Measurements from ENCODE around the gene ACP7. TPM values are rescaled to one million over a fixed set of nuclear protein-coding genes. Genes with fewer than 3 reads are reported as not detected.
"Not testable (repeated sequence)": the region's sequence is repeated elsewhere in the genome, so short reads cannot be mapped to it uniquely, and the experiment has no call there.

The ACP7 gene
- total RNA-seq, 4 donors from 2014 or later = 0.55 TPM; not detected in 3

DNA sequence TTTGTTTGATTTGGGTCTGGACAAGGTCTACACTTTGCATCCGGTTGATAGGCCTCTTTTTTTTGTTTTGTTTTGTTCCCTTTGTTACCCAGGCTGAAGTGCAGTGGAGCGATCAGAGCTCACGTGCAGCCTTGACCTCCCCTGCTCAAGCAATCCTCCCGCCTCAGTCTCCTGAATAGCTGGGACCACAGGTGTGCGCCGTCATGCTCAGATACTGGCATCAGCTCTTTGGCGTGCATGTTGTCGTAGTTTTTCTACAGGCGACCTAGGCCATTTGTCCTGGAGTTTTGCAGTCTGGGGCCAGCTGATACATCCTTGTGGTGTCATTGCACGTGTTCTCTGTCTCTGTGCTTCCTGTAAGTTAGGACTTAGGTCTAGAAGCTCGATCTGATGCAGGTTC is 57.8 kb downstream of the ACP7 start:
- intact Hi-C loops (cut with DNase I; ENCODE audit: low total_unique reads) = no loop called here
- TF ChIP-seq, protein P1, sequence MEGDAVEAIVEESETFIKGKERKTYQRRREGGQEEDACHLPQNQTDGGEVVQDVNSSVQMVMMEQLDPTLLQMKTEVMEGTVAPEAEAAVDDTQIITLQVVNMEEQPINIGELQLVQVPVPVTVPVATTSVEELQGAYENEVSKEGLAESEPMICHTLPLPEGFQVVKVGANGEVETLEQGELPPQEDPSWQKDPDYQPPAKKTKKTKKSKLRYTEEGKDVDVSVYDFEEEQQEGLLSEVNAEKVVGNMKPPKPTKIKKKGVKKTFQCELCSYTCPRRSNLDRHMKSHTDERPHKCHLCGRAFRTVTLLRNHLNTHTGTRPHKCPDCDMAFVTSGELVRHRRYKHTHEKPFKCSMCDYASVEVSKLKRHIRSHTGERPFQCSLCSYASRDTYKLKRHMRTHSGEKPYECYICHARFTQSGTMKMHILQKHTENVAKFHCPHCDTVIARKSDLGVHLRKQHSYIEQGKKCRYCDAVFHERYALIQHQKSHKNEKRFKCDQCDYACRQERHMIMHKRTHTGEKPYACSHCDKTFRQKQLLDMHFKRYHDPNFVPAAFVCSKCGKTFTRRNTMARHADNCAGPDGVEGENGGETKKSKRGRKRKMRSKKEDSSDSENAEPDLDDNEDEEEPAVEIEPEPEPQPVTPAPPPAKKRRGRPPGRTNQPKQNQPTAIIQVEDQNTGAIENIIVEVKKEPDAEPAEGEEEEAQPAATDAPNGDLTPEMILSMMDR (IDR thresholded peaks at IDR 0.05) = no peak
- TF ChIP-seq POLR2A (IDR thresholded peaks at IDR 0.05) = no peak
- H3K4me1 ChIP-seq = peaks cover 0 to 25% of the 10 kb centered on the region in 2 donors
- no peaks in the 10 kb centered on the region for H3K36me3 ChIP-seq
- no peak overlapping the region for H3K27ac ChIP-seq
- no peak for DNase-seq
- no peak overlapping the region for H3K4me3 ChIP-seq
- no peaks in the 10 kb centered on the region for H3K27me3 ChIP-seq
- H3K9me3 ChIP-seq = no peaks in the 10 kb centered on the region

DNA sequence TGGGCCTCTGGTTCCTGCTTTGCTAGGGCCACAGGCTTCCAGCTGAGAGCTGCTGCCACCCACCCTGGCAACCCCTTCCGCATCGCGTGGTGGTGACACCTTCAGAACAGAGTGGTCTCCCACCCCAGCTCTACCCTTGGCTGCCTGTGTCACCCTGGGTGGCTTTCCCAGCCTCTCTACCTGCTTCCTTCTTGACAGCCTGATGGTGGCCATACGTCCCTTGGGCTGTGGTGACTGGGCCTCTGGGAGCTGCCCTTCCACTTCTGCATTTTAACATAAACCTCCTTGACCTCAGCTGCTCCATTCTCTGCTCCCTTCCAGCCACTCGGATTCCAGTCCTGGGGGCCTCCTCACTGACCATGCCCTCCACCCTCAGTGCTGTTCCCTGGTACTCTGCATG is 58.5 kb downstream of the ACP7 start:
- Histone ChIP-seq H3K9me3 (no peaks in the 10 kb centered on the region), H3K36me3 (no peaks in the 10 kb centered on the region), H3K4me1 (peaks cover 0 to 25% of the 10 kb centered on the region in 2 donors), H3K27me3 (no peaks in the 10 kb centered on the region), H3K27ac (no peak overlapping the region), H3K4me3 (no peak overlapping the region)
- intact Hi-C loops (cut with DNase I; ENCODE audit: low total_unique reads) = no loop called here
- TF ChIP-seq POLR2A (IDR thresholded peaks at IDR 0.05) = no peak
- TF ChIP-seq, protein P1 (IDR thresholded peaks at IDR 0.05) = no peak
- DNase-seq = no peak

DNA sequence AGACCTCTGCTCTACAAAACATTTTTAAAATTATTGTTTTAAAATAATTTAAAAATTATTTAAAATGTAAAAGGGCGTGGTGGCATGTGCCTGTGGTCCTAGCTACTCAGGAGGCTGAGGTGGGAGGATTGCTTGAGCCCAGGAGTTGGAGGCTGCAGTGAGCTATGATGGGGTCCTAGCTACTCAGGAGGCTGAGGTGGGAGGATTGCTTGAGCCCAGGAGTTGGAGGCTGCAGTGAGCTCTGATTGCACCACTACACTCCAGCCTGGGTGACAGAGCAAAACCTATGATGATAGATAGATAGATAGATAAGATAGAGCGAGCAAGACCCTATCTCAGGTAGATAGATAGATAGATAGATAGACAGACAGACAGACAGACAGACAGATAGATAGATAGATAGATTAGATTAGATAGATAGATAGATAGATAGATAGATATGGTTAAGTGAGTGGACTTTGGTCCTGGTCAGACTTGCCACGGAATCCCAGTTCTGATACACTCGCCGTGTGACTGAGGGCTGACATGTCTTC is 59.7 kb downstream of the ACP7 start:
- H3K4me3 ChIP-seq; H3K9me3 ChIP-seq; intact Hi-C loops (cut with DNase I; ENCODE audit: low total_unique reads); H3K36me3 ChIP-seq; DNase-seq; H3K27me3 ChIP-seq: not testable (repeated sequence)
- peak overlapping the region; percentile 71 to 81 for H3K27ac ChIP-seq
- H3K4me1 ChIP-seq = peaks cover 0 to 23% of the 10 kb centered on the region in 2 donors

DNA sequence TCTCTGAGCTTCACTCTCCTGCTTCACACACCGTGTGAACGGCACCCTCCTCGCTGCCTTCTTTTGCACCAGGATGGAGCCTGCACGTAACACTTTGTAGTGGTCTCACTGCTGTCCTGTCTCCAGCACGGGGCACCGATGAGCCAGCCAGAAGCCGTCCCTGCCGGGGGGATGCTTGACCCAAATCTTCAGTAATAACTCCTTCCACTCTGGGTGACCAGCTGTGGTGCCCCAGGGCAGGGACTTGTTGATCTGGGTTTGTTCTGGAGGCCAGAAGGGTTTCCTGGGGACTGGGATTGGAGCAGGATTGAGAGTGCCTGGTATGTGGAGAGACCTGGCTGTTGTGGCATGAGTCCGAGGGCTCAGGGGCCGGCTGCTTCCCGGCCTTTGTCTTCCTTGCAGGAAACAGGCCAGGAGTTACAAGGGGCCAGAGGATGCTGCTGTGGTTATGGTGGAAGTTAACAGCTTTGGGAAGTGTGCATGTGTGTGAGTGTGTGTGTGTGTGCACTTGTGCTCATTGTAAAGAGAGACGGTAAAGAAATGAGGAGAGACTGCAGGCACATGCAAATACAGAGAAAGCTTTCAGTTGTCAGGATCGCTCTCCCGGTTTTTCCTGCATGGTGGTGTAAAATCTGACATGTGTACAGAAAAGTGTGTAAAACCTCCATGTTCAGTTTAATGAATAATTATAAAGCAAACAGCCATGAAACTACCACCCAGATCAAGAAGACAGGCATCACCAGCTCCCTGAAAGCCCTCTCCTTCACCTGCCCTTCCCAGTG is 60.3 kb downstream of the ACP7 start:
- H3K4me1 ChIP-seq = peaks cover 0 to 16% of the 10 kb centered on the region in 2 donors
- DNase-seq = peak in 1 of 2 donors; percentile 44

DNA sequence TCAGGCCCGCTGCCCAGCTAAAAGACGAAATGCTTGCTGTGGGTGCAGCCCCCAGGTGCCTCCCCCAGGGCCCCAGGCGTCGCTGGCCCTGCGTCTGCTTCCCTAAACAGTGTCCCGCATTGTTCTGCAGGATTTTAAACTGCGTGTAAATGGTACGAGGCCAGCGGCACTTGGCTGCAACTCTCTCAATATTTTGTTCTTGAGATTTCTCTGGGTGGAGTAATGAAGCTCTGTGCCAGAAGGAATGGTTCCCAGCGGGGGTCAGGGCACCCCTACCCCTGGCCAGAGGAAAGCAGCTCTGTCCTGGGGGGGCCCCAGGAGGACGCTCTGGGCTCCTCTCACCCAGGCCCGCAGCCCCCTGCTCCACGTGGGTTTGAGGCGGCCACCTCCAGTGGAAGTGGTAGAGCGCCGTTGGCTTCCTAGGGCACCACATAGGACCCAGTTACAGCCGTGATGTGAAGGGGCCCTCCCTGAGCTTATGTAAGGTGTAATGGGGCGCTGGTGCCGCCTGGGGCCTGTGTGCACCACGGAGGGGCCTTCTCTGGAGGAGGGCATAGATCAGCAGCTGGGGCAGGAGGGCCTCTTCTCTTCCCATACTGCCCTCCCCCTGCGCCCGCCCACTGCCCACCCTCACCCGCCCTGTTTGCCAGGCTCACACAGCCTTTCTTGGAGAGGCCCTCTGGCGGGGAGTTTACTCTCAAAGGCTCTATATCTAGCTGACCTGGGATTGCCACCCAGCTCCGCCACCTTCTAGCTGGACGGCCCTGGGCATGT is 61.2 kb downstream of the ACP7 start:
- no peaks in the 10 kb centered on the region for H3K9me3 ChIP-seq
- peak in 1 of 2 donors; percentile 50 for DNase-seq
- intact Hi-C loops (cut with DNase I; ENCODE audit: low total_unique reads) = no loop called here
- peak overlapping the region; percentile 71 to 81 for H3K27ac ChIP-seq
- no peak for TF ChIP-seq POLR2A (IDR thresholded peaks at IDR 0.05)
- TF ChIP-seq, protein P1 (IDR thresholded peaks at IDR 0.05) = peak in 1 of 4 experiments; percentile 28
- H3K36me3 ChIP-seq = no peaks in the 10 kb centered on the region
- H3K27me3 ChIP-seq = no peaks in the 10 kb centered on the region
- peak overlapping the region in 1 of 2 donors; percentile 9 for H3K4me3 ChIP-seq
- H3K4me1 ChIP-seq = peaks cover 0 to 15% of the 10 kb centered on the region in 2 donors

More for the DNA sequence above, 60.3 kb downstream of the ACP7 start:
- Histone ChIP-seq H3K27me3 (no peaks in the 10 kb centered on the region), H3K9me3 (no peaks in the 10 kb centered on the region), H3K27ac (peak overlapping the region; percentile 71 to 81), H3K36me3 (no peaks in the 10 kb centered on the region), H3K4me3 (no peak overlapping the region)
- TF ChIP-seq, protein P1 (IDR thresholded peaks at IDR 0.05) = no peak
- TF ChIP-seq POLR2A (IDR thresholded peaks at IDR 0.05) = no peak
- intact Hi-C loops (cut with DNase I; ENCODE audit: low total_unique reads) = no loop called here
